Activated CD4-positive, alpha-beta T cell treated with anti-CD3 and anti-CD28 coated beads, Interleukin-2, amount 50 U/mL, for 24 hours (primary cell): ENCODE results near the gene KMT2D.

Source experiments
- DNase-seq, 2 donors: peaks; one replicate each; pipeline ENCODE4 v3.0.0-alpha.2; 2020; ENCODE audit warnings: low read depth in 1 of 2, low spot score in 1 of 2

KMT2D gene, protein sequence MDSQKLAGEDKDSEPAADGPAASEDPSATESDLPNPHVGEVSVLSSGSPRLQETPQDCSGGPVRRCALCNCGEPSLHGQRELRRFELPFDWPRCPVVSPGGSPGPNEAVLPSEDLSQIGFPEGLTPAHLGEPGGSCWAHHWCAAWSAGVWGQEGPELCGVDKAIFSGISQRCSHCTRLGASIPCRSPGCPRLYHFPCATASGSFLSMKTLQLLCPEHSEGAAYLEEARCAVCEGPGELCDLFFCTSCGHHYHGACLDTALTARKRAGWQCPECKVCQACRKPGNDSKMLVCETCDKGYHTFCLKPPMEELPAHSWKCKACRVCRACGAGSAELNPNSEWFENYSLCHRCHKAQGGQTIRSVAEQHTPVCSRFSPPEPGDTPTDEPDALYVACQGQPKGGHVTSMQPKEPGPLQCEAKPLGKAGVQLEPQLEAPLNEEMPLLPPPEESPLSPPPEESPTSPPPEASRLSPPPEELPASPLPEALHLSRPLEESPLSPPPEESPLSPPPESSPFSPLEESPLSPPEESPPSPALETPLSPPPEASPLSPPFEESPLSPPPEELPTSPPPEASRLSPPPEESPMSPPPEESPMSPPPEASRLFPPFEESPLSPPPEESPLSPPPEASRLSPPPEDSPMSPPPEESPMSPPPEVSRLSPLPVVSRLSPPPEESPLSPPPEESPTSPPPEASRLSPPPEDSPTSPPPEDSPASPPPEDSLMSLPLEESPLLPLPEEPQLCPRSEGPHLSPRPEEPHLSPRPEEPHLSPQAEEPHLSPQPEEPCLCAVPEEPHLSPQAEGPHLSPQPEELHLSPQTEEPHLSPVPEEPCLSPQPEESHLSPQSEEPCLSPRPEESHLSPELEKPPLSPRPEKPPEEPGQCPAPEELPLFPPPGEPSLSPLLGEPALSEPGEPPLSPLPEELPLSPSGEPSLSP (N-terminal part only)

DNA sequence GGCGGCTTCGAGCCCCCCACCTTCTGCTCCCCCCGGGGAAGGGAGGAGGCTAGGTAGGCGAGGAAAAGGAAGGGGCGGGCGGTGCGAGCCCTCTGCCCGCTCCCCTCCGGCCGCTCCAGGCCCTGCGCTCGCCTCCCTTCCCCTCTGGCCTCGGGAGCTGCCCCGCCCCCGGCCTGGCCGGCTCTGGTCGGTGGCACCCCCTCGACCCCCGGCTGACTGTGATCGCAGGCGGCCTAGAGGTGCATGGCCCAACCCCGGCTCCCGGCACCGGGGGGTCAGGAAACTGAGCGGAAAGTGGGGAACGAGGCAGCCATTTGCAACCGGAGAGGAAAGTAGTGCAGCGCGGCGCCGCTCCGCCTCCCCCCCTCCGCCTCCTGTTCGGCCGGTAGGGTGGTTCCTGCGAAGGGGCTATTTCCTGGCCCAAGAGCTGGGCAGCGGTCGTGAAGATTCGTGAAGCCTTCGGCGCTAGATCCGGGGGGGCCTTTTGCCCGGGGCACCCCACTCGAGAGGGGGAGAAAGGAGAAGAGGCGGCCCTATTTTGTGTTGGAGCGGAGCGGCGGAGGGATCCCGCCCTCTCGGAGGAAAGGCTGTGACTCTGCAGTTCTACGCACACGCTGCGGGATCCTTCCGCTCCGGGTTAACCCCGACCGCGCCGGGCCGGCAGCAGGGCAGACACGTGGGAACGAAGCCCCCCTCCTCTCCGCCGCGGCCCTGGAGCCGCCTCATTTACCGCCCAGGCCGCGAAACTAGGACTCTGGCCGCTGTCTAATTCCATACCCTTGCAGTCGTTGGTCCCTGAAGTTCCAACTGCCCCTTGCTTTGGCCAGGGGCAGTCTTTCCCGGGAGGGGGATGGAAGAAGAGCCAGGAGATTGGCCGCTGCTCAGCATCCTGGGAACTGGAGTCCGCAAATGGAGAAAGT, at the start of gene KMT2D:
Gene KMT2D, minus strand, starts transcription at position 558 of the 920 bp plus-strand sequence. CDS start 5,470 bp downstream, outside the sequence.
- DNase-seq = peak; percentile 77 to 83

DNA sequence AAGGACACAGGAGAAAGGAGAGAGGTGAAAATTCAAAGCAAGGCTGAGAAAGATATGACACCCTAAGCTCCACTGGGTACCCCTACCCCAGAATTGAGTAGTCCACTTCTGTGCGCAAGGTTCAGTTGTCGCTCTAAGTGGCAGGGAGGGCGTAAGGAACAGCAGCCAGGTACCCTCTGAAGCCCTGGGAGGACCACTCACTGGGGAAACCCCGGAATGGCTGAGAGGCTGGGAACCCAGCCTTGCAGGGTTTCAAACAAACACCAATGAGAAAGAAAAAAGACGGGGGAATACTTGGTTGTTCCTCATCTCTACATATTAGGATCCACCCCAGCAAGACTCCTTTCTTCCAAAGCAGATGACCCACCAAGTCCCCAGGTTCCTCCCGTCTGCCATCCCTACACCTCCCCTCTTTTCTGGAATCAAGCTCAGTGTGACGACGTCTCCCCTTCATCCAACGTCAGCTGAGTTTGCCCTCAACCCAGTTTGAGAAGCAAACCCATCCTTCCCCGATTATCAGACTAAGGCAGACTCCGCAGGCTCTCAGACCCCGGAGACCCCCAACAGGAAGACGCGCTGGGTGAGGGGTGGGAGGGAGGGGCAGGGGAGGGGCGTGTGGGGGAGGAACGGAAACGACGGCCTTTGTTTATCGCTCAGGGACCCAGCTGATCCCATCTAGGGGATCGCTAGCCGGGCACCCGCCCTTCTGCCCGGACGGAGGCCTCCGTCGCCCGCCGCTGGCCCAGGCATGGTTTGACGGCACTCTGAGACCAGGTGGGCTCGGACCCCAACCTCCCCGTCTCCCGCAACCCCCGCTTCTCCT, 49.3 kb upstream of the KMT2D start:
- no peak for DNase-seq

DNA sequence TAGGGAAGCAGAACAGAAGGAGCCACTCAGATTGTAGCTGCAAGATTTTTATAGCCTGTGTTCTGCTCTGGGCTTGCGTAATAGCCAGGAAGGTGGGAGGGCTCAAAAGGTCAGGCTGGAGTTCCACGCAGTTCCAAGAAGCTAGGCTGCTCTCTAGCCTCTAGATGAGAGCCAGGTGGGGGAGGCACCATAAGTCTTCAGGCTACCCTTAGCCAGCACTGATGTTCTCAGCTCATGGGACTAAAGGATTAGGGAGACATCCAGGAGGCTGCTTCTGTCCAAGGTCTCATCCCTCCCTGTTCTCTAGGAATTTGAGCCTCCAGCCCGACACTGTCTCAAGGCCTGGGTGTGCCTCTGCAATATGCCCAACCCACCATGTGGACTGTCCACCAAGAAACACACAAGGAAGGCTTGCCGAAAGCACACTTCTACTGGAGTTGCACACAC, 48.4 kb upstream of the KMT2D start:
- no peak for DNase-seq

DNA sequence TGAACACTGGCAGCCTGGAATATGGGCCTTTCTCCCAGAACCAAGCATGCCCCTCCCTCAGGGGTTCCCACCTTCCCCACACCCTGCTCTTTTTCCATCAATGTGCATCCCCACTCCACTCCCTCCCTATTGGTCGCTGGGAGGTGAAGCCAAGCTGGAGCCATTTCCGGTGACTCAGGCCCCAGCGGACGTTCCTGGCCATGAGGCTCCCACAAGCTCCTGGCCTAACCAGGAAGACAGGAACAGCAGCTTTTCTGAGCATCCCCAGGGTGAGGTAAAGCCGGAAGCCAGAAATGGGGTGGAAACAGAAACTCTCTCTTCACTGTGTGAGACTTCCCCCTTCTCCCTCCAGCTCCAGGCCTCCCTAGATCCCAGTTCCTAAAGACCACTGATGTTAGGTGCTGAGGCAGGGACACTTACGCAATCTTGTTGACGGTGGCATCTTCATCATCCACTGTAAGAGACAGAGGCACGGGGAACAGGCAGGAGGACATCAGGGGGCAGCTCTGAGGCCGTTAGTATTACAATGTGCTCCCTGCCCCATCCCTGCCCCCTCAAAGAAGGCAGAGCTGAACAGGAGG, 45.0 kb upstream of the KMT2D start:
- no peak for DNase-seq

DNA sequence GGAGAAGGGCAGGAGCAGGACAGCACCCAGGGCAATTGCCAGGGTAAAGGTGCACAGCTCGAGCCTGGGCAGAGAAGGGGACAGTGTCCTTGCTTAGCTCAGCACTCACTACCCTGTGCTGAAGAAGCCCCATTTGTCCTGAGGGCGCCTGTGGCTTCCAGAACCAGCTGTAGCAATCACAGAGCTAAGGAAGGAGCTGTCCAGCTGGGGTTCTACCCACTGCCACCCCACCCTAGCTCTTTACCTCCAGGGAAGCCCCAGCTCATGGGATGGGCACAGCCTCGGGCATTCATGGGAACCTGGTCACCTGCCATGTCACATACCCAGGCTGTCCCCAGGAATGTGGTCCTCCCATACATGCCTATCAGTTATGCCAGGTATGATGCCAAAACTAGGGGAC, 44.2 kb upstream of the KMT2D start:
- no peak for DNase-seq

DNA sequence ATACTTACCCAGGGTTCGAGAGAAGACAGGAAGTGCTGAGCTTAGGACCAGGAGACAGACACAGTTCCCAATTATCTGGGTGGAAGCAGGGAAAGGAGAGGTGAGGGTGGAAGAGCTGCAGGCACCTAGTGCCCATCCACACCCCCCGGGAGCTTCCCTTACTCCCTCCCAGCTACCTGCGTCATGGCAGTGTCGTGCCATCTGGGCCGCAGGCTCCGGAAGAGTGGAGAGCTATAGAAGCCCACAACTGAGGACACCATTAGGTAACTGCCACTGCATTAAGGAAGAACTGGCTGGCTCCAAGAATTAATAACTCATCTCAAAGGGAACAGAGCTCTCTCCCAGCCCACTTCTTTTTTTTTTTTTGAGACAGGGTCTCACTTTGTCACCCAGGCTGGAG, 39.8 kb upstream of the KMT2D start:
- no peak for DNase-seq

DNA sequence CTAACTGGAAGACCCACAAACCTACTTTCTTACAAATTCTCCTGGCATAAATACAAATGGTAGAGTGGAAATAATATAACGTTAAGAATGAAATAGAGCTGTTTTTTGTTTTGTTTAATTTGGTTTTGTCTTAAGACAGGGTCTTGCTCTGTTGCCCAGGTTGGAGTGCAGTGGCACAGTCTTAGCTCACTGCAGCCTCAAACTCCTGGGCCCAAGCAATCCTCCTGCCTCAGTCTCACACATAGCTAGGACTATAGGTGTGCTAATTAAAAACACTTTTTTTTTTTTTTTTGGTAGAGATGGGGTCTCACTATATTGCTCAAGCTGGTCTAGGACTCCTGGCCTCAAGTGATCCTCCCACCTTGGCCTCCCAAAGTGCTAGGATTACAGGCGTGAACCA, 38.1 kb upstream of the KMT2D start:
- no peak for DNase-seq

DNA sequence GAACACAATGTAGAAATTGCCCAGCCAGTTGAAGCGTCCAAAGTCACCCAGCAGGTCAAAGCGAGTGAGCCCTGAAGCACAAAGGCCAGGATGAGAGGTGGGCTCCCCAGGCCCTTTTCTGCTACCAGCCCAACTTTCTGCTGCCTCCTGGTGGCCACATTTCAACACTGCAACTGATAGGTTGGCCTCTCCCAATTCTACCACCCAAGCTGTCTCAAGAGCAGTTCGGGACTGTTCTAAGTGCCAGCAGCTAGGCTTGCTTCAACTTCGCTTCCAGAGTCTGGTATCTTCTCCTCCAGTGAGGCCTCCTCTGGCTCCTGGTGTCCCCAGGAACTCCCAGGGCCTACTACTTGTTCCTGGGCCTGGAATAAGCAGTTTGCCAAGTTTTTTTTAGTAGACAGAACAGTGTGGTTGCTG, 37.4 kb upstream of the KMT2D start:
- DNase-seq = peak in 1 of 2 donors; percentile 52

DNA sequence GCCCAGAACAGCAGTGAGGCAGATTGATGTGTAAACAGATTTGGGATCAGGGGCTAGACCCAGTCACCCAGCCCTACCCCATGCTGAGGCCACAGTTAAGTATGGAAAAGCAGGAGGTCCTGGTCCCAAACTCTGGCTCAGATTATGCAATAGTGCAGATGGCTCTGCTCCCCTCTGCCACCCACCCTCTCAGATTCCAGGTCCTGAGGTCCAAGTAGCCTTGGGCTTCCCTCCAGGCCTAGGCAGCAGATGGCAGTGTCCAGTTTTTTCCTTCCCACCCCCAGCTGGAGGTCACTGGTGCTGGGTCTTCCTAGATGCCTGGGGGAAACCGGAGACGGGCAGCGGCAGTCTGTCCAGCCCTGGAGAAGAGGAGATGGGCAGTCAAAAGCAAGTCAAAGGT, 36.8 kb upstream of the KMT2D start:
- no peak for DNase-seq

DNA sequence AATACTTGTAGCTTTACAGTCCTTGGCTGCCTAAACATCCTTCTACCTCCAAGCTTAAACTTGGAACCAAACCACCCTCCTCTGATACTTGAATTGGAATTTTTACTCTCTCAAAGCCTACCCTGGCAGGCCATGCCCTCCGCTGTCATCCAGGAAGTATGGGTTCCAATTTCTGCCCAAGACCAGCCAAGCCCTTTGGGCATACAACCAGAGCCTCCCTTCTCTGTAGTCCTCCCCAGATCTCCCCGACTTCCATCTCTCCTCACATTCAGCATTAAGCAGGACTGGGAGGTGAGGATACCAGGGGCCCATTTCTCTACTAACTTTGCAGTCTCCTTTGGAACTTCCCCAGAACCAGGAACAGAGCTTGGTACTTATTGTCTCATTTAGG, 34.4 kb upstream of the KMT2D start:
- no peak for DNase-seq

DNA sequence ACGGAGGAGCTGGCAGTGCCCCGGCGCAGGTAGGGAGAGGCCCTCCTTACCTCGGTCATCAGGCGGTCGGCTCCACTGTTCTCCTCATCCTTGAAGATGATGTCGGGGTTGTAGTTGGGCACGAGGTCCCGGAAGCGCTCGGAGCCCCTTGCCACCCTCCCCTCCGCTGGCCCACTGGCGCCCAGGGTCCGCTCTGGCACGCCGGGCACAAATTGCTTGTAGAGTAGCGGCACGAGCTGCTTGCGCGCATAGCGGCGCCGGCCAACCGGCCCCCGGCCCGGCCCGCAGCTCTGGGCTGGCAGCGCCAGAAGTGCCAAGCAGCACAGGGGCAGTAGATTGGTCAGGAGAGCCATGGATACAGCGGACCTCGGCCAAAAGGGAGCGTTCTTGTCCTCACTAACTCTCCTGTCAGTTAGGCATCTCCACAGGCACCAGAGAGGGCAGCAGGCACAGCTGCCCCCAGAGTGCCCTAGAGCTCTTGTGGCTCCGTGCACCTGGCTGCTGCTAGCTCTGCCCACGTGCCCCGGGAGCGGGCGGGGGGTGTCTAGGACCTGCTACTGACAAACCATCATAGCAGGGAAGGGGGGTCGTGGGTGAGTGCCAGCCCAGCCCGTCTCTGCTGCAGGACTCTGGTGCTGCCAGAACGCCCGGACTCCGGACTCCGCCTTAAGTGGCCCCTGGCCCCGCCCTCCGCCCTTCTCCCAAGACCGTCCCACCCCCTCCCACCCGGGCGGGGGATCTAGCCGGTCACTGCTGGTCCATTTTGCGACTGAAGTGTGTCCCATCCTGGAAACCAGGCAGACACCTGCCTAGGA, 33.8 kb upstream of the KMT2D start, which contains the start of gene DHH:
Gene DHH, minus strand, starts transcription at position 642 of the 815 bp plus-strand sequence. Its CDS starts 289 bp downstream, at position 353.
- DNase-seq = no peak

DNA sequence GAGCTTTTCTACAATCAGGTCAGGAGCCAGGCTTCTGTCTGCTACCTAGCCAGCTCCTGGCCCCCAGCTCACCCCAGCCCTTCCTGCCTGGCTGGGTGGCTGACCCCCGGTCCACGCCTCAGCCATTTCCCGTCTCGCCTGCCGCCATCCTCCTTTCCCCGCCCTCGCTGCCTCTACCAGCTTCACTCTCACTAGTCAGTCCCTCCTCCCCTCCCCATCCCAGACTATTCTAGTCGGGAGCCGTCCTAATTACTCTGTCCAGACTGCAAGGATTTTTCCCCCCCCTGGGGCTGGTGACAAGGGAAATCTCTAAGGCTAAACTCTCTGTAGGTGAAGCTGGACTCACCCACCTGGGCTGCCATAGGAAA, 33.2 kb upstream of the KMT2D start:
- DNase-seq = no peak

DNA sequence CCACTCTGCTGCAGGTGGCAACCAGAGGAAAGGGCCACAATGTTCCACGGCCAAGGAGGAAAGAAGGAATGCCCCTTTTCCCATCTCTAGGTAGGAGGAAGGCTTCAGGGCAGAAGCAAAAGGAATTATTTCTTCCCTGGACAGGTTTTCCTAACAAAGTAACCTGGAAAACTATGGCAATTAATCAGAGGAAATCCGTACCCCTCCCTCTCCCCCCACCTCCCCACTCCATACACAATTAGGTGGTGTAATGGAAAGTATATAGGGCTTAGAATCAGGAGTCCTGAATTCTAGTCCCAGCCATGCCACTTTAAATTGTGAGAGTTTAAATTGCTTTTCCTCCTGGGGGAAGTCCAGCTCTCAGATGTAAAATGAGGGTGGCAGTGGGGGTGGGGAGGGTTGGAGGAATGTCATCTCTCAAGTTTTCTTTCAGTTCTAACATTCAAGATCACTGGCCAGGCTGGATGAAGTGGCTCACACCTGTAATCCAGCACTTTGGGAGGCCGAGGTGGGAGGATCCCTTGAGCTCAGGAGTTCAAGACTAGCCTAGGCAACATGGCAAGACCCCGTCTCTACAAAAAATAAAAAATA, 32.3 kb upstream of the KMT2D start:
- DNase-seq = no peak

DNA sequence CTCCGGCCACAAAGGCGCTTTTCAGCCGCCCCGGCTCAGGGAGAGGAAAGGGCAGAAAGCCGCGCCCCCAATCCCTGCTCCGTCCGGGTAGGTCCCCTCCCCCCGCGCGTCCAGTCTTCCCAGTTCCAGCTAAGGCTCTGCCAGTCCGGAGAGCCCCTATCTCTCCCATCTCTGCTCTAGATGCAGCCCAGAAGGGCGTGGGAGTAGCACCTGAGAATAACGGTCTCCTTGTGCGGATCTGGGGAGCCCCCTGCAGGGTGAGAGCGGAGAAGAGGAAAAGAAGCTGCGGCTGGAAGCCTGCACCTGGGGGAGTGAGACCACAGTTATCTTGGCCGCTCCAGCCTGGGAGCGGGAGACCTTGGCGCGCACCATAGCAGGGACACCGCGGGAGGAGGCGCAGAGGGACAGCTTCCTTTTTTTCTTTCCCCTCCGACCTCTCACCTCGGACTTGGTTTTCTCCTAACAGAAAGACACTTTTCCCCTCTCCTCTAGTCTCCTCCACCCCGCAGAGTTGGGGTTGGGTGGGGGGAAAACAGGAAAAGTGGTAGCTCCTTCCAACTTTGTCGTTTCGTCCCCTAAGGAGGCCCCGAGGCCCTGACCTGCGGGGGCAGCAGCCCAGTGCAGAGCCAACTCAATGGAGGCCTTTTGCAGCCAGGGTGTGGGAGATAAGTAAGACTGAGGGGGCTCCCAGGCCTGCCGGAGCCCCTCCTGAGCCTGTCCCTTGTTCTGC, 31.7 kb upstream of the KMT2D start:
- peak in 1 of 2 donors; percentile 53 for DNase-seq

DNA sequence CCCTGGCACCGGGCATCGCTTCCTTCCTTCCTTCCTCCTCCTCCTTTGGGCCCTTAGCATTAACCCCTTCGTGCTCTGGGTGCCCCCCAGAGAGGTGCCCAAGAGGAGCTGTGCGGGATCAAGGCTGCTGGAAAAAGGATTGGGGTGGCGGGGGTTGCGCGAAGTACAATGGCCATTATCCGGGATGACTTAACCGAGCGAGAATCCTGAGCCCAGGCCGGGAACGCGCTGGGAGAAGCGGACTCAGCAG, 31.2 kb upstream of the KMT2D start:
- no peak for DNase-seq

DNA sequence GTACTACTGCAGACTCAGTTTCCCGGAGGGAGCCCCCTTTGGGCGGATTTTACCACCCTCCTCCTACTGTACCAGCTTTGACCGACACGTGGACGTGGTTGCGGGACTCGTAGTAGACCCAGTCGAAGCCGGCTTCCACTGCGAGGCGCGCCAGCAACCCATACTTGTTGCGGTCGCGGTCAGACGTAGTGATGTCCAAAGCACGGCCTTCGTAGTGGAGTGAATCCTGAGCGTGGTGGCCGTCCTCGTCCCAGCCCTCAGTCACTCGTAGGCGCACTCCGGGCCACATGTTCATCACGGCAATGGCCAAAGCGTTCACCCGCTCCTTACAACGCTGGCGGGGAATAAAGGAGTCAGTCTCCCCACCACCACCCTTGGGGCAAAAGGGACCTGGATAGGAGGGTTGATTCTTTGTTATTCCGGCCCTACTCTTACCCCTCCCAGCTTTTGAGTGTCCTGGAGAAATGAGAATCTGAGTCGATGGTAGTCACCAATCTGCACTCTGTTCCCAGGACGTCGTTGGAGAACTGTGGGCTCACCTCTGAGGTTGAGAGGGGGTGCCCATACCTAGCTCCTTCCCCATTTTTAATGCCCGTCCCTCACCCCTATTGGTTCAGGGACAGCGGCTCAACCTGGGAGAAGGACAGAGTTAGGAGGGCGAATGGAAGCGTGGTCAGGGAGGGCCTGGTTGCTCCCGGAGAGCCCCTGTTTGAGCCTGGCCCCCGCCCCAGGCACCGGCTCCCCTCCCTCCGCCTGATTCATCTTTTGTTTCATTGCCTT, 30.7 kb upstream of the KMT2D start:
- DNase-seq = no peak
